Fibroblast of lung (primary cell): ENCODE data around the gene PRELID2. TPM values are rescaled to one million over a fixed set of nuclear protein-coding genes. Genes with fewer than 3 reads are reported as not detected.
A peak's percentile ranks its signal among the peaks of the same experiment; 100 is the strongest.

Experiments used
- DNase-seq, 2 donors: peaks; one replicate each; pipeline versions ENCODE4 v3.0.0 to v3.0.0-alpha.2; 2010; ENCODE audit warnings: low read depth in 2 of 2
- H2AFZ ChIP-seq: 2 replicates; pipeline ENCODE4 v1.5.1; 2012; ENCODE audit warnings: low read length, control low read depth, inconsistent platforms
- H3K27ac ChIP-seq: 2 replicates; pipeline ENCODE4 v1.5.1; 2011; ENCODE audit warnings: low read length, control low read depth; ENCODE audit not compliant: insufficient read depth
- H3K27me3 ChIP-seq: 2 replicates; pipeline ENCODE4 v1.5.1; 2011; ENCODE audit warnings: mild to moderate bottlenecking, low read length; ENCODE audit not compliant: control insufficient read depth, insufficient read depth
- H3K36me3 ChIP-seq: 2 replicates; pipeline ENCODE4 v1.5.1; 2011; ENCODE audit warnings: low read length; ENCODE audit not compliant: control insufficient read depth, insufficient read depth
- H3K4me1 ChIP-seq: 2 replicates; pipeline ENCODE4 v1.5.1; 2011; ENCODE audit warnings: low read length; ENCODE audit not compliant: control insufficient read depth, insufficient read depth; ENCODE audit errors: extremely low read depth
- H3K4me2 ChIP-seq: 2 replicates; pipeline ENCODE4 v1.5.1; 2011; ENCODE audit warnings: low read length, control low read depth; ENCODE audit not compliant: insufficient read depth; ENCODE audit errors: extremely low read depth
- H3K4me3 ChIP-seq, 4 experiments: fragments of 200-600 bp in 1 of 4; sonication (generic) in 1 of 4; replicated peaks in 1 of 4; 2 replicates each; pipeline ENCODE4 v1.5.1; 2011 to 2016; ENCODE audit warnings: low read length in 4 of 4, low read depth in 3 of 4, mild to moderate bottlenecking in 3 of 4, control low read depth in 2 of 4, inconsistent platforms in 1 of 4, mixed read lengths in 1 of 4; ENCODE audit not compliant: insufficient read depth in 1 of 4; ENCODE audit errors: control extremely low read depth in 1 of 4
- H3K79me2 ChIP-seq: 2 replicates; pipeline ENCODE4 v1.5.1; 2012; ENCODE audit warnings: mild to moderate bottlenecking, low read length, inconsistent platforms; ENCODE audit not compliant: control insufficient read depth, insufficient read depth
- H3K9ac ChIP-seq: 2 replicates; pipeline ENCODE4 v1.5.1; 2011; ENCODE audit warnings: mild to moderate bottlenecking, low read length, control low read depth; ENCODE audit not compliant: insufficient read depth
- H3K9me3 ChIP-seq: 2 replicates; pipeline ENCODE4 v1.5.1; 2012; ENCODE audit warnings: low read depth, low read length; ENCODE audit not compliant: control insufficient read depth, insufficient read depth
- H4K20me1 ChIP-seq: 2 replicates; pipeline ENCODE4 v1.5.1; 2011; ENCODE audit warnings: low read length; ENCODE audit not compliant: control insufficient read depth, insufficient read depth; ENCODE audit errors: extremely low read depth
- EZH2 ChIP-seq: IDR thresholded peaks from 2 replicates; pipeline ENCODE4 v1.5.1; 2012; ENCODE audit warnings: low read length, control low read depth, mild to moderate bottlenecking; ENCODE audit errors: missing control alignments
- polyA plus RNA-seq, 2 donors: library from polyadenylated mRNA; depleted of rRNA in 1 of 2; stranded (reverse) in 1 of 2; unstranded in 1 of 2; fragments of >200 nt; gene quantifications; 2 replicates each; pipeline ENCODE4 v1.2.1, GENCODE V29; 2011 to 2012; ENCODE audit warnings: missing spikeins in 1 of 2
- total RNA-seq: library from RNA; depleted of rRNA; stranded (reverse); fragments of >200 nt; gene quantifications from 2 replicates; pipeline ENCODE4 v1.2.1, GENCODE V29; 2014
- TF ChIP-seq, protein P1 (sequence below), 2 donors: IDR thresholded peaks in 1 of 2; conservative IDR thresholded peaks in 1 of 2; 1 replicate in 1 of 2; 2 replicates in 1 of 2; pipeline ENCODE4 v1.5.1; 2011 to 2012; ENCODE audit warnings: low read length in 2 of 2, control low read depth in 1 of 2, inconsistent platforms in 1 of 2, low read depth in 1 of 2, mild to moderate bottlenecking in 1 of 2

Gene PRELID2
- total and polyA plus RNA-seq, 2 donors (not counting 1 experiment from before 2014, with no cell fraction given): 6.1 to 27.9 TPM

DNA sequence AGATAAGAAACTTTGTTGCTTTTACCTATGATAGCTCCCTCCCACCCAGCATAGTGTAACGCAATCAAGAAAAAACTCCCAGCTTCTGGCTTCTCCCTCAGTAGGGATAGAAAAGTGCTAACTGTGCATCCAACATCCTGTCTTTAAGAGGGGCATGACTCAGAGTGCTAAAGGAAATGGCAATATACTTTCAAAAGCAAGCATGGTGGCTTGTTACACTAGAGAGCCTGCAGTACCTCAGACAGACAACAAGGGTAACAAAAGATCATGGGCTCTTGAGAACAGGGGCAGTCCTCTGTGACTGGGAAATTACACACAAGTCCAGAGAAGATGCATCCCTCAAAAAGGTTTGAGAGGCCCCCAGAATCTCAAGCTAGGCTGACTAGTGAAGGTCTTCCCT, 37.8 kb downstream of the PRELID2 start:
- Histone ChIP-seq H3K79me2 (no peaks in the 10 kb centered on the region), H2AFZ (no peak overlapping the region), H3K4me1 (no peaks in the 10 kb centered on the region), H4K20me1 (no peaks in the 10 kb centered on the region), H3K4me3 (no peak overlapping the region), H3K9me3 (no peaks in the 10 kb centered on the region), H3K36me3 (no peaks in the 10 kb centered on the region), H3K27ac (no peak overlapping the region), H3K9ac (no peak overlapping the region), H3K27me3 (no peaks in the 10 kb centered on the region), H3K4me2 (no peak overlapping the region)
- DNase-seq: peak; percentile 15 to 47
- TF ChIP-seq, protein P1, sequence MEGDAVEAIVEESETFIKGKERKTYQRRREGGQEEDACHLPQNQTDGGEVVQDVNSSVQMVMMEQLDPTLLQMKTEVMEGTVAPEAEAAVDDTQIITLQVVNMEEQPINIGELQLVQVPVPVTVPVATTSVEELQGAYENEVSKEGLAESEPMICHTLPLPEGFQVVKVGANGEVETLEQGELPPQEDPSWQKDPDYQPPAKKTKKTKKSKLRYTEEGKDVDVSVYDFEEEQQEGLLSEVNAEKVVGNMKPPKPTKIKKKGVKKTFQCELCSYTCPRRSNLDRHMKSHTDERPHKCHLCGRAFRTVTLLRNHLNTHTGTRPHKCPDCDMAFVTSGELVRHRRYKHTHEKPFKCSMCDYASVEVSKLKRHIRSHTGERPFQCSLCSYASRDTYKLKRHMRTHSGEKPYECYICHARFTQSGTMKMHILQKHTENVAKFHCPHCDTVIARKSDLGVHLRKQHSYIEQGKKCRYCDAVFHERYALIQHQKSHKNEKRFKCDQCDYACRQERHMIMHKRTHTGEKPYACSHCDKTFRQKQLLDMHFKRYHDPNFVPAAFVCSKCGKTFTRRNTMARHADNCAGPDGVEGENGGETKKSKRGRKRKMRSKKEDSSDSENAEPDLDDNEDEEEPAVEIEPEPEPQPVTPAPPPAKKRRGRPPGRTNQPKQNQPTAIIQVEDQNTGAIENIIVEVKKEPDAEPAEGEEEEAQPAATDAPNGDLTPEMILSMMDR (conservative IDR thresholded peaks at IDR 0.05 in 1 of 2, IDR thresholded peaks at IDR 0.05 in 1 of 2; ENCODE audit: low read depth in 1 of 2, low read length in 2 of 2): no peak

DNA sequence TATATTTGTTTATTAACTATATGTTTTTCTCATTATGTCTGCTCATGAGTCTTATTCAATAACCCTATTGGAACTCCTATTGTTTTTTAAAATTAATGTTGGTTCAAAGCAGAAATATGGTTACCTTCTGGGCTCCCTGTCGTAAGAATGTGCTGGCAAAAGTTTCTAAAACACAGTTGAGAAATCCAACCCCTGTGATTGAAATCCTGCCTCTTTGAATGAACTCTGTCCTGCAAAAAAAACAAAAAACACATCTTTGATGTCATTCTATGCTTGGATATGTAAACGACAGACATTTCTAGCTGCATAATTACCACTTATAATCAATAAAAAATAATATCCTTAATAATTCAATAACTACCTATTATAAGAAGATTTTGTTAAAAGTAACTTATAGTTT, 38.8 kb downstream of the PRELID2 start:
- Histone ChIP-seq H3K79me2 (no peaks in the 10 kb centered on the region), H2AFZ (no peak overlapping the region)

DNA sequence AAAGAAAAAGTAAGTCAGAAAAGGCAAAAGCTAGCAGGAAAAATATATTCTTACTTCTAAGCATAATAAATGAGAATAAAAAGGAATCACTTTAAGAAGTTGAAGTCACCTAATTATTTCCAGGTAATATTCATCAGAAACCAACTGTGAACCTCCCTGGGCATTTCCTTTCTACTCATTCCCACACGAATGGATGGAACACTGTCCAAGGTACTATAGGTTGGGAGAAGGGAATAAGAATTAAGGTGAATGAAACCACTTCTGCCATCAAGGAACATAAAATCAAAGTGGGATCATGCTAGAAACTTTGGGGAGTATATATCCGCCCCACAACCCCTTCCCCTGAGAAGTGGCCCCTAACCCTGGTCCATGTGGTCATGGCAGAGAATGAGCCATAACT, 41.6 kb downstream of the PRELID2 start:
- TF ChIP-seq EZH2: no peak
- TF ChIP-seq, protein P1 (conservative IDR thresholded peaks at IDR 0.05 in 1 of 2, IDR thresholded peaks at IDR 0.05 in 1 of 2; ENCODE audit: low read depth in 1 of 2, low read length in 2 of 2): no peak
- H3K4me3 ChIP-seq: no peak overlapping the region

More for the DNA sequence above, 38.8 kb downstream of the PRELID2 start:
- Histone ChIP-seq H3K27me3 (no peaks in the 10 kb centered on the region), H3K4me2 (no peak overlapping the region), H3K9ac (no peak overlapping the region), H3K36me3 (no peaks in the 10 kb centered on the region), H3K4me1 (no peaks in the 10 kb centered on the region), H3K27ac (no peak overlapping the region), H3K9me3 (no peaks in the 10 kb centered on the region), H4K20me1 (no peaks in the 10 kb centered on the region), H3K4me3 (no peak overlapping the region)
- TF ChIP-seq, protein P1 (conservative IDR thresholded peaks at IDR 0.05 in 1 of 2, IDR thresholded peaks at IDR 0.05 in 1 of 2; ENCODE audit: low read depth in 1 of 2, low read length in 2 of 2): no peak
- no peak for TF ChIP-seq EZH2
- no peak for DNase-seq

More for the DNA sequence above, 41.6 kb downstream of the PRELID2 start:
- Histone ChIP-seq H2AFZ (no peak overlapping the region), H3K4me1 (no peaks in the 10 kb centered on the region), H4K20me1 (no peaks in the 10 kb centered on the region), H3K9me3 (no peaks in the 10 kb centered on the region), H3K9ac (no peak overlapping the region), H3K27ac (no peak overlapping the region), H3K4me2 (no peak overlapping the region), H3K79me2 (no peaks in the 10 kb centered on the region), H3K27me3 (no peaks in the 10 kb centered on the region), H3K36me3 (no peaks in the 10 kb centered on the region)
- no peak for DNase-seq
